COR-L47 (cell line): ENCODE results near the gene SLC35A4.
A peak's percentile ranks its signal among the peaks of the same experiment; 100 is the strongest.
"Not testable (repeated sequence)": the region's sequence is repeated elsewhere in the genome, so short reads cannot be mapped to it uniquely, and the experiment has no call there.

ENCODE experiments used
- DNase-seq: peaks from one replicate; lab custom pipeline; 2025; lab: John Stamatoyannopoulos, UW

The SLC35A4 gene

GRCh38 chr5:140558542-140558941 is 6.1 kb upstream of the SLC35A4 start:
- no peak for DNase-seq

GRCh38 chr5:140560227-140560626 is 4.4 kb upstream of the SLC35A4 start:
- no peak for DNase-seq

GRCh38 chr5:140561753-140562523 is 2.7 kb upstream of the SLC35A4 start:
- no peak for DNase-seq

GRCh38 chr5:140563596-140563995 is 1.0 kb upstream of the SLC35A4 start:
- peak; percentile 8 for DNase-seq

GRCh38 chr5:140565024-140565779 is 574 bp downstream of the SLC35A4 start:
- DNase-seq, result no peak

GRCh38 chr5:140565780-140566095 is 1.1 kb downstream of the SLC35A4 start:
- DNase-seq, result no peak

- DNase-seq, result no peak
Observed at GRCh38 chr5:140566665-140567064, 2.0 kb downstream of the SLC35A4 start.

GRCh38 chr5:140567136-140567818 is 2.6 kb downstream of the SLC35A4 start:
- DNase-seq, result no peak

- no peak for DNase-seq
Observed at GRCh38 chr5:140567871-140568270, 3.2 kb downstream of the SLC35A4 start.

- DNase-seq, result no peak
Observed at GRCh38 chr5:140568443-140569063, 3.9 kb downstream of the SLC35A4 start.

- no peak for DNase-seq
Observed at GRCh38 chr5:140569197-140569596, 4.6 kb downstream of the SLC35A4 start.

GRCh38 chr5:140570058-140570457 is 5.4 kb downstream of the SLC35A4 start:
- DNase-seq, result no peak

- no peak for DNase-seq
Observed at GRCh38 chr5:140570488-140570887, 5.9 kb downstream of the SLC35A4 start.

GRCh38 chr5:140571105-140571504 is 6.5 kb downstream of the SLC35A4 start:
- no peak for DNase-seq

GRCh38 chr5:140573683-140574082 is 9.1 kb downstream of the SLC35A4 start:
- no peak for DNase-seq

- no peak for DNase-seq
Observed at GRCh38 chr5:140574165-140574564, 9.5 kb downstream of the SLC35A4 start.

GRCh38 chr5:140575309-140575708 is 10.7 kb downstream of the SLC35A4 start:
- DNase-seq, result no peak

- no peak for DNase-seq
Observed at GRCh38 chr5:140576776-140577201, 12.2 kb downstream of the SLC35A4 start.

GRCh38 chr5:140579188-140579747 is 14.6 kb downstream of the SLC35A4 start:
- DNase-seq, result not testable (repeated sequence)

- no peak for DNase-seq
Observed at GRCh38 chr5:140587495-140587894, 22.9 kb downstream of the SLC35A4 start.

- DNase-seq, result no peak
Observed at GRCh38 chr5:140588311-140589070, 23.9 kb downstream of the SLC35A4 start.
